SIG-M5 (cell line): Measurements from ENCODE around the gene NKG7.

Source experiments
- DNase-seq: peaks from one replicate; lab custom pipeline; 2025; lab: John Stamatoyannopoulos, UW

NKG7 gene

DNA sequence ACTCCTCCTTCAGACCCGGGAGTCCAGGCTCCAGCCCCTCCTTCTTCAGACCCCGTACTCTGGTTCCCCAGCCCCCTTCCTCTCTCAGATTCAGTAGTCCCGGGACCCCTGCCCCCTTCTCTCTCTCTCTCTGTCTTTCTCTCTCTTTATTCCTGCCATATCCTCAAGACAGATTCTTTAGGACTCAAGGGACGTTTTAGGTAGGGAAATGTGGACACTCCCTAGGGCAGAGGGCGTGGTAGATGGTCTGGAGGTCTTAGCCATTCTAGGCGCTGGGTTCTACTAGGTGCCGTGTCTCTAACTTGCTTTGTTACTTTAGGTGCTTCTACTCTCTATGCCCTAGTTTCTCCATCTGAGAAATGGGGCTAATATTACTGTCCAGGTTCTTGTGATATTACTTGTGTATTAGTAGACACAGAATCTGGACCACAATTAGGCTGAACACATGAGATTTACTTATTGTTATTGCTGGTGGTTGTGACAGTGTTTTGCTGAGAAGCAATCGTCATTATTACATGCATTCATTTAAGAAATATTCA, 18.7 kb upstream of the NKG7 start:
- DNase-seq = no peak

DNA sequence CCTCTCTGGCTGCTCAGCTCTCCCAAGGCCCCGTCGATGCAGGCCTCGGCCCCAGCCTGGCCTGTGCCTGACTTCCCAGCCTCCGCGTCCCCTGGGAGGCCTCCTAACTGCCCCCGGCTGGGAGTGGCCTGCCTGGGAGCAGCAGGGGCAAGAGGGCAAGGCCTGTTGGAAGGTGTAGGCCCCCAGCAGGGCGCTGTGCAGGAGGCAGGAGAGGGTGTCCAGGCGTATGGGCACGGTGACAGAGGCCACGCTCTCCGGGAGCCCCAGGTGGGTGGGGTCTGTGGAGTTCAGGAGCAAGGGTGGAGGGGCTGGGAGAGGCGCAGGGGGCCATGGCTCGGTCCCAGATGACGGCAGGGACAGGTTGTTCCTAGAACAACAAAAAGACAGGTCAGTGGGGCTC, 16.7 kb upstream of the NKG7 start:
- no peak for DNase-seq

DNA sequence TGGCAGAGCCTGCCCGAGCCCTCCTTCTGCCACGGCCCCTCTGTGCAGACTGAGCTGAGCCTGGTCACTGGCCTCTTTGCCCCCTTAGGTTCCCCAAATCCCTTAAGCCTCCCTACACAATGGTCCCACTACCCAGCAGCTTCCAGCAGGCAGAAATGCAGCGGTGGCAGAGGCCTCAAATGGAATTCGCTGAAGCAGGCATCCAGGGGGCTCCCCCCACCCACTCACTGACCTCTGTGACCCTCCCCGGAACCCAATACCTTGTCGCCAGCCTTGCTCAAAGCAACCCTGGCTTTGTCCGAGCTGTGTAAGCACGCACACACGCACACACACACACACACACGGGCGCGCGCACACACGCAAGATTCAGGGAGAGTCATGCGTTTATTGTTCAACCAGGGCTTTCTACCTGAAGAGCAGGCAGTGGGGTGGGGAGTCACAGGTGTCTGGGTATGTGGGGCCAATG, 15.5 kb upstream of the NKG7 start, which contains the start of gene LIM2:
LIM2 (minus strand) TSS at position 51 of the 466 bp plus-strand sequence. CDS start 531 bp downstream, outside the sequence.
- DNase-seq = no peak

DNA sequence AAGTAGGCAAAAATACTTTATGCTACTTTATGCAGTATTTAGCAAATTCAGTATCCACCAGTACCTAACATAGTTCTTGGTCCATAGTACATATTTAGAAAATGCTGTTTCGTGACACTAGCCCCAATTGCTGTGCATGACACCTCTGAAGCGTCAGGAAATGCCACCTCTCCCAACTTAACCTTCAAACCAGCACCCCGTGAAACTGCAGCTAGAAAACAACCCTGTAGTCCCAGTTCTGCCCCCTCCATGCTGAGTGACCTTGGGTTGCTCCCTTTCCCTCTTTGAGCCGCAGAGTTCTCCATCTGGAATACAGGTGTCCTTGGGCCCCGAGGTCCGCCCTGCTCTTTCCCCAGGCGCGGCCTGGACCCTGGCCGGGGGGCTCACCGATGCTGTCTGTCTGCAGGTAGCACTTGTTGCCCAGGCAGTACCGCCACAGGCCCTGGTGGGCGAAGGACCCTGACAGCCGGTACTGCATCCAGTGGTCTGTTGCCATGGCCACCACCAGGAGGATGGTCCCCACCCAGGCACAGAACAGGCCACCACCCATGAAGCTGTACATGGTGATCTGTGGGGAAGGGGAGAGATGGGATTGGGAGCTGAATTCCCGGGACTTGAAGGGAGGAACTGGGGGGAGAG, 14.5 kb upstream of the NKG7 start:
- DNase-seq = no peak

DNA sequence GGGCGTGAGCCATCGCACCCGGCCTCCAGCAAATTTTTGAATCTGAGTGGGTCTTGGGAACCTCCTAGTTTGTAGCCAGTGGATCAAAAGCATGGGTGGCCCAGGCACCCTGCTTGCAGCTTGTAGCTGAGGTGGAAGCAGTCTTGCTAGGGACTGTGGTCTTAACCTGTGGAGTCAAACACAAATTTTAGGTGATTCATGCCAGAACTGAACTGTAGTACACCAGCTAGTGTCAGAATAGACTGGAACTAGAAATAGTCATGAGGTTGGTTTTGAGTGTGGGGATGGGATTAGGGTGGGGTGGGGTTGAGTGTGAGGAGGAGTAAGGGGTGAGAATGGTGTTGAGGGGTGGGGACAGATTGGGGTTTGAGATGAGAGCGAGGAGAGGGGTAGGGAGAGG, 9.6 kb upstream of the NKG7 start:
- no peak for DNase-seq

DNA sequence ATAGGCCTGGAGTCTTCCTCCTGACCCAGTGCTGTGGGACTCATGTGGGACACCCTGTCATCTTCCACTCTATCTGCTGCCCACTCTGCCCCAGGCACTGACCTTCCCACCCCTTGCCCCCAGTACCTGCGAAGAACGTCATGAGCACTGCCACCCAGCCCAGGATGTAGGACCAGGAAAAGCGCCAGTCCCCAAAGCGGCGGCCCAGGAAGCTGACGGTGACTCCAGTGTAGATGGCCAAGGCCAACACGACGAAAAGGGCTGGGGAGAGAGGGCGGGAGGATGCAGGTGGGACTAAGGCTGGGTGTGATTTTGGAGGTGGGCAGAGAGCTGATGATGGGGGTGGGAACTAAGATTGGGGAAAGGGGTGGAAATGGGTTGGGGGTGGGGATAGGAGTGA, 7.9 kb upstream of the NKG7 start:
- no peak for DNase-seq

DNA sequence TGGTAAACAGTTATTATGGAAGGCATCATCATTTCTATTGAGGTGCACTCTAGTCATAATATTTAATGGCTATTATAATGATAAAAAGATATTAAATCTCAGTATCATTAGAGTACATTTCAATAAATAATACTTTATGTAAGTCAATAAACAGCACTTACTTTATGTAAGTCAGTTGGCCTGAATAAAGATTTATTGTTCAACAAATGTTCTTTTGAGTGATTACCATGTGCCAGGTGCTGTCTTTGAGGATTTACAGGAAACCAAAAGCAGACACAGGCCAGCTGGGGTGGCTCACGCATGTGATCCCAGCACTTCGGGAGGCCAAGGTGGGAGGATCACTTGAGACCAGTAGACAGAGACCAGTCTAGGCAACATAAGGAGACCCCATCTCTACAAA, 5.0 kb upstream of the NKG7 start:
- DNase-seq = no peak

DNA sequence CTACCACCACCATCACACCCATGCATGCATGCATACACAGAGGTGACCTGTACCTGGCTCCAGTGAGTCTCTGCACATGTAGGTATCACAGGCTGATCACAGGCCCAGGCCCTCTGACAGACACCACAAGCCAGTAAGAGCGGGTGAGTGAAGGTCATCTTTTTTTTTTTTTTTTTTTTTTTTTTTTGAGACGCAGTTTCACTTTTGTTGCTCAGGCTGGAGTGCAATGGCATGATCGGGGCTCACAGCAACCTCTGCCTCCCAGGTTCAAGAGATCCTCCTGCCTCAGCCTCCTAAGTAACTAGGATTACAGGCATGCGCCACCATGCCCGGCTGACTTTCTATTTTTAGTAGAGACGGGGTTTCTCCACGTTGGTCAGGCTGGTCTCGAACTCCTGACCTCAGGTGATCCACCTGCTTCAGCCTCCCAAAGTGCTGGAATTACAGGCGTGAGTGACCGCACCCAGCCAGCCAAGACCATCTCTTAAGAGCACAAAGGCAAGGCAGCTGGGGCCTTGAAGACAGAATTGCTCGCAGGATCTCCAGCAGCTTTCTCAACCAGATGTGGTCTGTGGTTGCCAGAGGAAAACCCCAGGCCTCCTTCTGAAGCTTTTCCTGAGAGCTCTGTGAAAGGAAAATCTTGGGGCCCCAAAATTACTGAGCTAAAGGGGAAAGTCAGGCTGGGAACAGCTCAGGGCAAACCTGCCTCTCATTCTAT, 3.2 kb upstream of the NKG7 start:
- no peak for DNase-seq

DNA sequence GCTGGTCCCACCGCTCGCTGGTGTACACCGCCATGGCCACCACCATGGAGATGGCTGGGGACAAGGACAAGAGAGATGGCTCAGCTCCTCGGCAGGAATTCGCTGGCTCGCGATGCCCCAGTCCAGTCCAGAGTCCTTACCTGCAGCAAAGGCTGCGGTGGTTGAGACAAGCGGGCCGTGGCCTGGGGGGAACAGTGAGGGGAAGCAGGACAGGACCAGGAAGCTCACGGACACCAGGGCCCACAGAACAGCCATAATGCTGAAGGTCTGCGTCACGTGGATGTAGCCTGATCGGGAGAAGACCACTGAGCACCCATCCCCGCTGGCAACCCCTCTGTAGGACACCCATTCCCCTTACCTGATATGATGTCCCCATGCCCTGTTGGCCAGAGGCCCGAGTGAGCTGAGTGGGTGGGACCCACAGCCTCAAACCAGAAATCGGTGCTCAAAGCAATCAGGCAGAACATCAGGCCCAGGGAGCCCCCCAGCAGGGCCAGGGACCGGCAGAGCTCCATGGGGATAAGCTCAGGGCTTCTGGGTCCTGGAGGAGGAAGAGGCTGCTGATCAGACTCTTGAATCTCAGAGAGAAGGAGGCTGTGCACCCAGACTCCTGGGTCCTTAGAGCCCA, 319 bp downstream of the NKG7 start:
- no peak for DNase-seq

DNA sequence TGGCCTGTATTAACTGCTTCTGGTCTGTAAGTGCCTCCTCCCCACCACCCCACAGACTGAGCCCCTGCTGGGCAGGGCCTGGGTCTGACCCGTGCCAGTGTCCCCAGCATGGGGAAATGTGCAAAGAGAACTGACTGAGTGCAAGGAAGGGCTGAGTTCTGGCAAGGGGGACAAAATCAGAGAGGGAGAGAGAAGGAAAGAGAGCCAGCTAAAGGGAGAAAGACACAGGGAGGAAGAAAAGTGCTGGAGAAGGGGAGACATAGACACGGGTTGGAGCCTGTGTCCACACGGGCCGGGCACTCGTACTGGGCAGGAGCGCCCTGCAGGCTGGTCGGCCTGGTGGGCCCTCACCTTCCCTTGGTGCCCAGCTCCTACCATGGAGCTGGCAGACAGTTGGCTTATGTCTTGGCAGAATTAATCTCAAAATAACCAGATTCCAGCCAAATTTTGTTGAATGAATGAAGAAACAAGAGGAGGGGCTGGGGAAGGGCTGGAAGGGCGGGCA, 1.2 kb downstream of the NKG7 start:
- DNase-seq = no peak

DNA sequence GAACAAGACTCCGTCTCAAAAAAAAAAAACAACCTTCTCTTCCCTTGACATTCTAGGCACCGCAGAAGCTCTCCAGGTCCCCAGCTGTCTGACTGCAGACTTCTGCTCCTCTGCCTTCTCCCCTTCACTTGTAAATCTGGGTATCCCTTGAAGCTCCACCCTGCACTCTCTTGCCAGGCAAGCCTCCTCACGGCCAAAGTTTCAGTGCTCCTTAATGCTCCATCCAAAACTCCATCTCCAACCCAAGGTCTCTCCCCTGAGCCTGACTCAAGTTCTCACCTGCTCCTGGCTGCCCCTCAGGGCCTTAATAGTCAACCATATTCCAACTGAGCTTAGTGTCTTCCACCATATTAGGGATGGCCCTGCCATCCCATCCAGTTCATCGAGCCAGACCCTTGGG, 2.2 kb downstream of the NKG7 start:
- no peak for DNase-seq

DNA sequence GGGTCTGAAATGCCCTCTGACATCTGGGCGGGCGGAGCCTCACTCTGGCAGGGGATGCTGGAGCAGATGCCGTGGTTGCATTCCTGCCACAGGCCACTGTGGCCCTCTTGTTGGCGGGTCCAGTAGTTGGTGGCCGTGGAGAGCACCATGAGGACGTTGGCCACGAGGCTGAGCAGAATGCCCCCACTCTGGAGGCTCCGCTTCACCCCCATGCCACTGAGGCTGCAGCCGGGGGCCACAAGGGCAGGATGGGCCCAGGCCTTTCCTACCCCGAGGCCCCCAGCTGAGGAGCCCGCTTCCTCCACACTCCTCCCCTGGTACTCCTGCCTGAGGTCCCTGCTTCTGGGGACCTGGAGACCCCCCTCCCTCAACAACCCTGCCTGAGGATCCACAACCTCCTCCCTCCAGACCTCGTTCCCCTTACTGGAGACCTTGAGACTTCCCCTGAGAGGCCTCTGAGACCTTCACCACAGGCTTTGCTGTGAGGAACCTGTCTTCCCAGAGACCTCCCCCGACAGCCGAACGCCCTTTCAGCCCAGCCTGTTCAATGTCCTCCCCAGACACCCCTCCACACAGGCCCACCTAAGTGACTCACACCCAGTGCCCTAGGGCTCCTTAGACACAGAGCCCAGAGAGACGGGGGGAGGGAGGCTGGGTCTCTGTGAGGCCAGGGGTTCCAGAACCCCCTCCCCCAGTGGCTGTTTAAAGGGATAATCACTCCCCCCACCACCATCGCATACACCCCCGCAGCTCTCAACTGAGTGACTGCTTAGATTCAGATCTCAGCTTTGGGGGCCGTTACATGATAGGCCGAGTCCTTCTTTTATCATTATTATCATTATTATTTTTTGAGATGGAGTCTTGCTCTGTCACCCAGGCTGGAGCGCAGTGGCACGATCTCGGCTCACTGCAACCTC, 3.8 kb downstream of the NKG7 start, which contains the start of gene CLDND2:
CLDND2 (minus strand) TSS at position 638 of the 917 bp plus-strand sequence; CDS start at position 212, 426 bp downstream.
- DNase-seq = no peak

DNA sequence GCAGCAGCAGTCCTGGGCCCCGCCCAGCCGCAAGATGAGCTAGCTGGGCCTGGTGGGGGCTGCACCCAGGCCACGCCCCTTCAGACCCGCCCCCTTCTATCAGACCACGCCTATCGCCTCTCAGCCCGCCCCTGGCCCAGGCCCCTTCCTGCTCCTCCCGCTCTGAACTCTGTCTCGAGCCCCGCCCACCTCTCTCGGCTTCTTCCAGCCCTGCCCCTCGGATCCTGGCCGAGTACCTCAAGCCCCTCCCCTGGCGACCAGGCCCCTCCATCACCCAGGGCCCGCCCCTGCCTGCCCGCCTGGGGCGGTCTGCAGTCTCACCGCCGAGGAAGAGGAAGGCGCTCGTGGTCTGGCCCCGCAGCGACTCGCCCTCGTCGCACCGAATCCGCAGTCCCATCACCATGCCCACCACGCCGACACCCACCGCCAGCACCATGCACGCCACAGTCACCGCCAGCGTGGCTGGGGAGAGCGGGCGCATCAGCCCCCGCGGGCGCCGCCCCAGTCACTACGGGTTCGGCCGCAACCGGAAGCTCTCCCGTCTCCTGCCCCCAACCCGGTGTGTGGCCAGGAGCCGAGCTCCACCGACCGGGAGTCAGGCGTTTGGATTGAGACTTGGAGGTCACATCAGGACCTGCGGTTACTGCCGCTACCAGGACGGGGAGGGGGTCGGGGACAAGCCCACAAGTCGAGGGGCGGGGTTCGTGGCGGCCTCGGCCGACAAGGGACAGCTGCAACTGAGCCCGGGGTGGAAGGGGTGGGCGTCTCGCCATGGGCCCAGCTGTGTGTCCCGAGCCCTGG, 4.7 kb downstream of the NKG7 start:
- peak; percentile 76 for DNase-seq

DNA sequence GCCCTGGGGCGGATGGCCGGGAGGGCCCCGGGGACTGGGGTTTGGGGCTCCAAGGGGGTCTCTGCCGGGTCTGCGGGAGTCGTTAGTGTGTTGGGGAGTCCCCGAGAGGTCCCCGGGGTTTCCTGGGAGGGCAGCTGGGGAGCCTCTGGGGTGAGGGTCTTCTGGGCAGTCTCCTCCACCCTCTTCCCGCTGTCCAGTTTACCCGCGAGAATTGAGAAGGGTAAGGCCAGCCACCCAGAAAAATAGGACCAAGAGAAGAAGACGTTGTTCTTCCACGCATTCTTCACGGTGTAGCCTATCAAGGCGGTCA, 5.2 kb downstream of the NKG7 start:
- DNase-seq = no peak

DNA sequence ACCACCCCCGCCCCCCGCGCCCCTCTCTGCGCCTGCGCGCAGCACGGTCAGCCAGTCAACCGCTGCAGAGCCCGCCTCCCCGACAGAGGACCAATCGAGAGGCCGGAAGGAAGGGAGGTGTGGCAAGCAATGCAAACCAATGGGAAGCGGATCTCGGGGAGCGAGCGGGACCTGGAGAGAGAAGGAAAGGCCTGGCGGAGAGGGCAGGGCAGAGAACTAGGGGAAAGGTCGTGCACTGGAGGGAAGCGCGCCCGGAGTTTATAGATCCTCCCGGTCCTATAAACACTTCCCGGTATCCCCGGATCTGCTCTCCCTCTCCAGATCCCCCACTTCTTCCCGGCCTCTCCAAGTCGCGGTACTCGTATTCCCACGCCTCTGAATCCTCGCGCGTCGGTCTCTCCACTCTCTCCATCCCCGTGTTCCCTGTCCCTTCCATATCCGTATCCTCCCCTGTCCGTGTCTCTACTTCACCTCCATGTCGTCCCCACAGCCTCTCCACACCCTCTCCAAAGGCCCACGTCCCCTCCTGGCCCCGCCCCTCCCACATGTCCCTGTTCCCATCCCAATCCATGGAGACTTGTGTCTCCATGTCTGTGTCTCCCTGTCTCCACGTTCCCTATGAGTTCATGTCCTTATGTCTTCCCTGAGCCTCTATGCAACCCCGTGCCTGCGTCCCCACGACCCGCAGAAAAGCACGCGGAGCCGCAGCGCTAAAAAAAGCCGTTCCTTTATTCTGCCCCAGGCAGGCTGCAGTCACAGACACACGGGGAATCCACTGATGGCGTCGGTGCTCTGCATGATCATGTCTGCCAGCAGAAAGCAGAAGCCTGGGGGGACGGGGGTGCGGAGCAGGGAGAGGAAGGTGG, 5.8 kb downstream of the NKG7 start:
- peak; percentile 60 for DNase-seq

DNA sequence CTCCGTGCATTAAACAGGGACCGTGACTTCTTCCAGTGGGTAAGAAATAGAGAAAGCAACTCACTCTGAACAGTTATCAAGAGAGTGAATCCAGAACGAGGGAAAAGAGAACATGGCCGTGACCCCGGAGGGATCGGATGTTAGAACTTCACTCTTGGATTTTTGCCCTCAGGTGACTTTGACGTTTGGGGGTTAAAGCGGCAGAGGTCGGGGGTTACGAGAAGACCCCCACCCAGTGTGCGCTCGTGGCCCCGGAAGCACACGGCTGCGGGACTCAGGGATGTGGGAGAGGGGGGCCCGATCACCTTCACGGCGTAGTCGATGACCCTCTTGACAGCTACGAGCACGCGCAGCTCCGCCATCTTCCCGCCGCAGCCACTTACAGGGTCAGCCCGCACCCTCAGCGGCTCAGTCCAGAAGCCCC, 6.5 kb downstream of the NKG7 start, which contains the start of gene ETFB:
ETFB (minus strand) TSS at position 424 of the 424 bp plus-strand sequence; CDS start at position 362, 62 bp downstream.
- DNase-seq = no peak

DNA sequence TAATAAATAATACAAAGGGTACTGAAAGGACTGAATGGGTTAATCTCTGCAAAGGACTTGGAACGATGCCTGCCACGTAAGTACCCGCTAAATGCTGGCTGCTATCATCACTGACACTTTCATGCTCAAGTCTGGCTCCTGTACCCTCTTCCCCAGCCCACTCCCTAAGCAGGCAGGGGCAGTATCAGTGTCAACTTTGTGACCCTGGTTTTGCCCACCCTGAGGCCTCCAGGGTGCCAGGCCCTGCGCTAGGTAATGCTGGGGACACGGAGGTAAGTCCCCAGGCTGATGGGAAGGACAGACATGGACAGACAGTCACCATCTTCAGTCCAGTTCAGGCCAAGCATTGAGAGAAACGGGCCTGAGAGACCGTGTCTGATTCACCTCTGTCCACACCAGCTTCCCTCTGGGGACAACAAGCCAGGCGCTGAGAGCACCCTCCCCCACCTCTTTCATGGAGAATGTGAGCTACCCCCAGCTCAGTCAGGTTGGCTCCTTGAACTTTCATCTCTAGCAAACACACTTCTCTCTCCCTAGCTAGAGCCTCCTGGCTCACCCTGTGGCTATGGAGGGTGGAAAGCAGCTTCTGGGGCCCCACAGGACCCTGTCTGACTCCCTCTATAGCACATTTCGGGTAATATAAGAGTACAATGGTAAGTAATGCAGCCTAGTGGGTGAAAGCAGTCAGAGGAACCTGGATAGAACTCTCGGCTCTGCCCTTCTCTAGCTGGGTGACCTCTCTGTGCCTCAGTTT, 7.1 kb downstream of the NKG7 start:
- DNase-seq = no peak

DNA sequence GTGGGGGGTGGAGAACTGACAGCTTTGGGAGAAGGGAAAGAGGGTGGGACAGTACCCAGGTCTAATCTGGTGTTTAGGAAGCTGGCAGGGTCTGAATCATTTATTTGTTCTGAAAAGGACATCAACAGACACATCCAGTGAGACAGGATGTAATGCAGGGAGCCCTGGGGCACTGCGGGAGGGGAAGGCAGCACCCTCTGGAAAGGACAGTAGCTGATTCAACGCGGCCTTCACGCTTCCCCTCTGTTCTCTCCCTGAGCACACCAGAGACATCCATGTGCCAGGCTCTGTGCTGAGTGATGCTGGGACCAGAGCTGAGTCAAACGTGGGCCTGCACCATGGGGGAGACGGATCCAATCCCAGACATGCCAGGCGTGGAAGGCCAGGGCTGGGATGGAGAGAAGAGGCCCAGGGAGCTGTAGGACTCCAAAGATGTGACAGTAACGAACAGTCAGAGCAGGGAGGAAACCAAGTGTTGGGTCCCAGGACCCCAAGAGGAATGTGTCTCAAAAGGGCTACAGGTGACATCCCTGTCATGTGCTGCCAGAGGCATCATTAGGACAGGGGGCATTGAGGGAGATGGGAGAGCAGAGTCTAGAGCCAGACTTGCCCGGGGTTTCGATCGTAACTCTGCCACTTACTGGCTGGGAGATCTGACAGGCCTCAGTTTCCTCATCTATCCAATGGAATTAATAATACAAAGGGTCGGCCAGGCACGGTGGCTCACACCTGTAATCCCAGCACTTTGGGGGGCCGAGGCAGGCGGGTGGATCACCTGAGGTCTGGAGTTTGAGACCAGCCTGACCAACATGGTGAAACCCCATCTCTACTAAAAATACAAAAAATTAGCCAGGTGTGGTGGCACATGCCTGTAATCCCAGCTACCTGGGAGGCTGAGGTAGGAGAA, 8.0 kb downstream of the NKG7 start:
- no peak for DNase-seq
